Activated CD4-positive, alpha-beta T cell treated with anti-CD3 and anti-CD28 coated beads, Interleukin-2, amount 10 ng/mL, durations not matched to agents 7 days and 5 days (primary cell): ENCODE results near the gene WDSUB1. TPM values are rescaled to one million over a fixed set of nuclear protein-coding genes. Genes with fewer than 3 reads are reported as not detected.

Source experiments
- CTCF ChIA-PET: fragments of 350-600 bp; sonication (Branson Sonifier 250); formaldehyde crosslinking; loops from one replicate; lab custom pipeline; 2021; ENCODE audit warnings: antibody characterized with exemption; lab: Charles Lee
- POLR2A ChIA-PET: fragments of 350-600 bp; sonication (Branson Sonifier 250); formaldehyde crosslinking; loops from one replicate; lab custom pipeline; 2021; ENCODE audit warnings: antibody characterized with exemption; lab: Charles Lee
- DNase-seq: peaks from one replicate; pipeline ENCODE4 v3.0.0-alpha.2; 2020
- H3K27ac Mint-ChIP-seq: one replicate; pipeline ENCODE4 v1.8.0; 2021; ENCODE audit warnings: mild to moderate bottlenecking, moderate library complexity, mixed read lengths
- H3K27me3 Mint-ChIP-seq: one replicate; pipeline ENCODE4 v1.8.0; 2021; ENCODE audit warnings: mixed read lengths
- H3K36me3 Mint-ChIP-seq: one replicate; pipeline ENCODE4 v1.8.0; 2021; ENCODE audit warnings: low read depth, mixed read lengths
- H3K4me1 Mint-ChIP-seq: one replicate; pipeline ENCODE4 v1.8.0; 2021; ENCODE audit warnings: mixed read lengths
- H3K4me3 Mint-ChIP-seq: one replicate; pipeline ENCODE4 v1.8.0; 2021; ENCODE audit warnings: mild to moderate bottlenecking, moderate library complexity, mixed read lengths
- H3K9me3 Mint-ChIP-seq: one replicate; pipeline ENCODE4 v1.8.0; 2021; ENCODE audit warnings: mixed read lengths
- total RNA-seq, 2 experiments: library from RNA; stranded (reverse); gene quantifications; one replicate each; pipeline ENCODE4 v1.2.3, GENCODE V29; 2021

WDSUB1 gene
- total RNA-seq, result 1 to 10 TPM; 5.8 to 6.1 TPM

GRCh38 chr2:159285929-159286708 lies at the start of gene WDSUB1:
TSS of gene WDSUB1 (minus strand) at chr2:159286703. CDS start at chr2:159283069, 3,634 bp downstream.
- peak within 1 kb of the TSS; percentile 81 for H3K4me3 Mint-ChIP-seq
- ChIA-PET POLR2A (interaction anchor here (0.6 kb wide), 1 partner anchor 236 kb away, joined by 3 read pairs; no protein-coding TSS in a partner anchor), CTCF (interaction anchor here (0.6 to 1.0 kb wide), 2 partner anchors 9 to 76 kb away, joined by 3 to 4 read pairs; no protein-coding TSS in a partner anchor)
- peaks cover 4% of the 10 kb centered on the region for H3K36me3 Mint-ChIP-seq
- H3K9me3 Mint-ChIP-seq, result no peaks in the 10 kb centered on the region
- H3K27ac Mint-ChIP-seq, result peak within 1 kb of the TSS; percentile 88
- DNase-seq, result peak; percentile 13
- H3K4me1 Mint-ChIP-seq, result peaks cover 35% of the 10 kb centered on the region
- no peaks in the 10 kb centered on the region for H3K27me3 Mint-ChIP-seq

GRCh38 chr2:159326569-159327255 lies 40.2 kb upstream of the WDSUB1 start:
- DNase-seq, result no peak
- H3K9me3 Mint-ChIP-seq, result no peaks in the 10 kb centered on the region
- H3K4me3 Mint-ChIP-seq, result no peak overlapping the region
- no peaks in the 10 kb centered on the region for H3K36me3 Mint-ChIP-seq
- no peak overlapping the region for H3K27ac Mint-ChIP-seq
- H3K4me1 Mint-ChIP-seq, result no peaks in the 10 kb centered on the region
- no peaks in the 10 kb centered on the region for H3K27me3 Mint-ChIP-seq
- CTCF ChIA-PET, result no interaction called here
- POLR2A ChIA-PET, result interaction anchor here (0.6 kb wide), 1 partner anchor 48 kb away, joined by 3 read pairs; no protein-coding TSS in a partner anchor

GRCh38 chr2:159322419-159322818 lies 35.9 kb upstream of the WDSUB1 start:
- Mint-ChIP-seq H3K9me3 (no peaks in the 10 kb centered on the region), H3K4me1 (no peaks in the 10 kb centered on the region), H3K4me3 (no peak overlapping the region), H3K27me3 (no peaks in the 10 kb centered on the region), H3K27ac (no peak overlapping the region), H3K36me3 (no peaks in the 10 kb centered on the region)
- no peak for DNase-seq
- CTCF ChIA-PET, result no interaction called here
- POLR2A ChIA-PET, result no interaction called here

- no peaks in the 10 kb centered on the region for H3K4me1 Mint-ChIP-seq
- ChIA-PET CTCF (interaction anchor here (0.7 kb wide), 1 partner anchor 308 kb away, joined by 3 read pairs; no protein-coding TSS in a partner anchor), POLR2A (no interaction called here)
- H3K4me3 Mint-ChIP-seq, result no peak overlapping the region
- no peak for DNase-seq
- H3K27me3 Mint-ChIP-seq, result no peaks in the 10 kb centered on the region
- H3K36me3 Mint-ChIP-seq, result peaks cover 3% of the 10 kb centered on the region
- no peak overlapping the region for H3K27ac Mint-ChIP-seq
- peaks cover 6% of the 10 kb centered on the region for H3K9me3 Mint-ChIP-seq
These were observed 31.0 kb upstream of the WDSUB1 start for GRCh38 chr2:159317392-159318088.

- Mint-ChIP-seq H3K4me3 (no peak overlapping the region), H3K27ac (no peak overlapping the region)
- CTCF ChIA-PET, result no interaction called here
These were observed 21.4 kb upstream of the WDSUB1 start for GRCh38 chr2:159307942-159308341.

GRCh38 chr2:159300586-159300985 lies 14.1 kb upstream of the WDSUB1 start:
- Mint-ChIP-seq H3K4me1 (no peaks in the 10 kb centered on the region), H3K4me3 (no peak overlapping the region), H3K27me3 (peaks cover 6% of the 10 kb centered on the region), H3K27ac (no peak overlapping the region), H3K36me3 (no peaks in the 10 kb centered on the region), H3K9me3 (peaks cover 7% of the 10 kb centered on the region)
- ChIA-PET POLR2A (no interaction called here), CTCF (no interaction called here)
- DNase-seq, result no peak

More at GRCh38 chr2:159307942-159308341, 21.4 kb upstream of the WDSUB1 start:
- POLR2A ChIA-PET, result no interaction called here
- Mint-ChIP-seq H3K9me3 (no peaks in the 10 kb centered on the region), H3K36me3 (no peaks in the 10 kb centered on the region), H3K27me3 (peaks cover 6% of the 10 kb centered on the region), H3K4me1 (no peaks in the 10 kb centered on the region)
- DNase-seq, result no peak

GRCh38 chr2:159298967-159299366 lies 12.5 kb upstream of the WDSUB1 start:
- Mint-ChIP-seq H3K4me1 (no peaks in the 10 kb centered on the region), H3K27me3 (peaks cover 6% of the 10 kb centered on the region), H3K36me3 (no peaks in the 10 kb centered on the region), H3K9me3 (peaks cover 7% of the 10 kb centered on the region), H3K27ac (no peak overlapping the region), H3K4me3 (no peak overlapping the region)
- POLR2A ChIA-PET, result no interaction called here
- CTCF ChIA-PET, result no interaction called here
- DNase-seq, result no peak

GRCh38 chr2:159297042-159297707 lies 10.7 kb upstream of the WDSUB1 start:
- Mint-ChIP-seq H3K9me3 (peaks cover 7% of the 10 kb centered on the region), H3K4me3 (no peak overlapping the region), H3K27ac (no peak overlapping the region), H3K27me3 (peaks cover 6% of the 10 kb centered on the region), H3K36me3 (no peaks in the 10 kb centered on the region), H3K4me1 (no peaks in the 10 kb centered on the region)
- ChIA-PET POLR2A (no interaction called here), CTCF (interaction anchor here (0.9 kb wide), 1 partner anchor 9 kb away, joined by 3 read pairs; no protein-coding TSS in a partner anchor)
- no peak for DNase-seq

- DNase-seq, result no peak
- Mint-ChIP-seq H3K27ac (no peak overlapping the region), H3K4me3 (no peak overlapping the region), H3K27me3 (no peaks in the 10 kb centered on the region), H3K36me3 (no peaks in the 10 kb centered on the region), H3K9me3 (no peaks in the 10 kb centered on the region), H3K4me1 (peaks cover 17% of the 10 kb centered on the region)
- POLR2A ChIA-PET, result no interaction called here
- CTCF ChIA-PET, result no interaction called here
These were observed 5.7 kb upstream of the WDSUB1 start for GRCh38 chr2:159292157-159292556.

- peaks cover 29% of the 10 kb centered on the region for H3K4me1 Mint-ChIP-seq
- ChIA-PET CTCF (interaction anchor here (1.0 to 1.3 kb wide), 2 partner anchors 22 to 44 kb away, joined by 3 to 4 read pairs; no protein-coding TSS in a partner anchor), POLR2A (no interaction called here)
- no peaks in the 10 kb centered on the region for H3K36me3 Mint-ChIP-seq
- H3K9me3 Mint-ChIP-seq, result no peaks in the 10 kb centered on the region
- no peak overlapping the region for H3K4me3 Mint-ChIP-seq
- no peaks in the 10 kb centered on the region for H3K27me3 Mint-ChIP-seq
- peak; percentile 41 for DNase-seq
- peak overlapping the region; percentile 10 for H3K27ac Mint-ChIP-seq
These were observed 3.9 kb upstream of the WDSUB1 start for GRCh38 chr2:159290289-159290907.

GRCh38 chr2:159287733-159288132 lies 1.2 kb upstream of the WDSUB1 start:
- H3K4me3 Mint-ChIP-seq, result peak overlapping the region; percentile 27
- H3K9me3 Mint-ChIP-seq, result no peaks in the 10 kb centered on the region
- H3K36me3 Mint-ChIP-seq, result peaks cover under 1% of the 10 kb centered on the region
- POLR2A ChIA-PET, result no interaction called here
- CTCF ChIA-PET, result interaction anchor here (1.4 kb wide), 2 partner anchors 10 to 15 kb away, joined by 3 read pairs; no protein-coding TSS in a partner anchor
- H3K4me1 Mint-ChIP-seq, result peaks cover 35% of the 10 kb centered on the region
- no peak overlapping the region for H3K27ac Mint-ChIP-seq
- no peak for DNase-seq
- H3K27me3 Mint-ChIP-seq, result no peaks in the 10 kb centered on the region
